ENCODE measurements around the gene MEG3. TPM values are rescaled to one million over a fixed set of nuclear protein-coding genes. Genes with fewer than 3 reads are reported as not detected.
"Not testable (repeated sequence)": the region's sequence is repeated elsewhere in the genome, so short reads cannot be mapped to it uniquely, and the experiment has no call there.

Gene MEG3
- polyA plus RNA-seq, 1 donor, result 218 TPM

DNA sequence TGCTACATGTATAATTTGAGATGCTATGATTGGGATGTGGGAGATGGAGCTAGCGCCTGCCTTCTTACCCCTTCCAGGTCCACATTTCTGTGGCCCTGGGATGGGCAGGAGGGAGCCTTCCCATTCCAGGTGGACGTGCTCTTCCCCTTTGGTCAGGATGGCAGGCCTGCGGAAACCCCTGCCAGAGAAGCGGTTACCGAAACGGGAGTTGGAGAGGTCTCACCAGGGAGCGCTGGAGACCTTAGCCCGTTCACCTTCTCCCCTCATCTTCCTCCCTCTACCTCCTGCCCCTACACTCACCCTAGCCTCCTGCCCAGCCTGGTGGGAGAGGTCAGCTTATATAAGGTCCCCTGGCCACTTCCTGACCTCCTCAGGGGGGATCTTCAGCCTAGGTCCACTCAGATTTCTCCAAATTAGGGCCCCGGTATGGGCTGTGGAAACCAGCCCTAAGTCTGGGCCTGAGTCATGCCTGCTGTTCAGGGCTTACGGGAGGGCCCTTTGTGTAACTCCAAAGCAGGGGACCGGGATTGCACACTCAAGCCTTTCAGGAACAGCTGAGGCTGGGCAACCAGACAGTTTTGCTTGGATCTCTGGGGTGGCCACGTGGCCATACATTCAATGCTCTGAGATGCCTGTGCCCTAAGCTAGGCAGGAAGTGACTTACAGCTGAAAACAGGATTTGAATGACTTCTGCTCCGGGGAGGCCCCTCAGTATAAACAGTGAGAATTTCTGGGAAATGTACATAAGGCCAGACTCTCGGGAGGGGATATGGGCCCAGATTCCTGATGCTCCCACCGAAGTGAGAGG is 10.2 kb upstream of the MEG3 start:
- no peak for DNase-seq

DNA sequence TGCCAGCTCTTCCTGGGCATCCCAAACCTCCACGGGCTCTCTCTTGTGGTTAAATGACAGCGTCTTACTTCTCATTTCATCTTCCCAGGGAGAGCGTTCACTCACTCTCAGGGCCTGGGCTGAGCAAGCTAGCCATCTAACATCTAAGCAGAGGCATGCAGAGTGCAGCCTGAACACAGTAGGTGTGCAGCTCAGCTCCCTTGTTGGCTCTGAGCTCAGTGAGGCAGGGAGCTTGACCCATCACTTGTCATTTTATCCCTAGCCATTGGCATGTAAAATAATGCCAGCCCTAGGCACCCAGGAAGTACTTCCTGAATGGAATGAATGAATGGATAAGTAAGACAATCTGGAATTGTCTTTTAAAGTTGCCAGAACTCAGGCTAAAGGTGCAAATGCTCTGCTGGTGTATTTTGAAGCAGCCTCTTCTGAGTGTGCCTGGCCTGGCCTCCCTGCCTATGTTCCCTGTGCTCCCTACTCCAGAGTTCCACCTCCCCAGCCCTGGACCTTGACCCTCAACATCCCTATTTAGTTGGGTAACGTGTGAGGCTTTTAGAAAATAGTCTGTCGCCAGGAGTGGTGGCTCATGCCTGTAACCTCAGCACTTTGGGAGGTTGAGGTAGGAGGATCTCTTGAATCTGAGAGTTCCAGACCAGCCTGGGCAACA is 9.5 kb upstream of the MEG3 start:
- no peak for DNase-seq

DNA sequence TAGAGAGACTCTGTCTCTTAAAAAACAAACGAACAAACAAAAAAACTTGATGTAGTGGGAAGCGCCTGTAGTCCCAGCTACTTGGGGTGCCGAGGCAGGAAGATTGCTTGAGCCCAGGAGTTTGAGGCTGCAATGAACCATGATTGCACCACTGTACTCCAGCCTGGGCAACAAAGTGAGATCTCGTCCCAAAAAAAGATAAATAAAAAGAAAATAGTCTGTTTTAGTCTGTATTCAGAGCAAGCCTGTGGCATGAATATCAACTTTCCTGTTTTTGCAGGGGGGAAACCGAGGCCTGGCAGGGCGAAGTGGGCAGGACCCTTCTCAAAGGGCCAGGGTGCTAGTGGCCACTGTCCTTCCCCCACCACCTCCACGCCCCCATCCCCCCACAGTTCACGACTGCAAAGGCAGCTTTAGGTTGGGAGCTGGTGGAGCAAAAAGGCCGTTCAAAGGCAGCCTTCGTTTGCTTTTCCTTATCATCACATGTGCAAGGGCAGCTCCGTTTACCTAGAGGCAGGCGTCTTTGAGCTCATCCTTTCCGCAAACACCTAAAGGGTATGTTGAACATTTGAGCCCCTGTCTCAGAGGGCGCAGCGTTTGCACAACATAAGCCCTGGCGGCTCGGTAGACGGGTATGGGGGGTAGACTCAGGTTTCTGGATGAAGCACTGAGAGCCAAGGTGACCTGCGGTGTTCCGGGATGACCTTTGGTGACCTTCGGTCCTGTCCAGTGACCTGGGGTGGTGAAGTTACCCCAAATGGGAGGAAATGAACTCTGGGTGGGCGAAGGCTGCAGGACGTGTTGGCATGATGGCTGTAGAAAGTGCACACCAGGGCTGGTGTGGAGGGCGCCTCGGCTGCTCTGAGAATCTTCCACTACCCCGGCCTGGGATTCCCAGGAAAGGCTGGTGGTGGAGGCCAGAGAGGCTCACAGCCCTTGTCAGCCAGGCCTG is 8.7 kb upstream of the MEG3 start:
- no peak for DNase-seq

DNA sequence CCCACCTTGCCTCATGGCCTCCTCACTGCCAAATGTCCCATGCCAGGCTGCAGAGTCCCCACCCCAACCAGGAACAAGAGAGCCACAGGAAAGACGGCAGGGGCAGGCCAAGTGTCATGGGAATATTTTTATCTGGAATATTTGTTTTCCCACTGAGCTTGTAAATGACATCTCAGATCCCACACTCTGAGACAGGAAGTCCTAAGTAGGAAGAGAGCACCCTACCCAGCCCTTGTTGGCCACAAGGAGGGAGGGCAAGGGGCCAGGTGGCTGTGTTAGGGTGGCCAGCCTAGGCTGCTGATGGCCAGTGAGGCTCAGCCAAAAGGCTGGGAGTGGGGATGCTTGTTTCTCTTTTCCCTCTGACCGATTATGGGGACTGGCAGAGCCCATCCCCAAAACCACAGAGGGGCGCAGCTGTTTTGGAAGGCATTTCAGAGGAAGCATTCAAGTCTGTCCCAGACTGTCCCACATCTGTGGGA is 7.7 kb upstream of the MEG3 start:
- no peak for DNase-seq

DNA sequence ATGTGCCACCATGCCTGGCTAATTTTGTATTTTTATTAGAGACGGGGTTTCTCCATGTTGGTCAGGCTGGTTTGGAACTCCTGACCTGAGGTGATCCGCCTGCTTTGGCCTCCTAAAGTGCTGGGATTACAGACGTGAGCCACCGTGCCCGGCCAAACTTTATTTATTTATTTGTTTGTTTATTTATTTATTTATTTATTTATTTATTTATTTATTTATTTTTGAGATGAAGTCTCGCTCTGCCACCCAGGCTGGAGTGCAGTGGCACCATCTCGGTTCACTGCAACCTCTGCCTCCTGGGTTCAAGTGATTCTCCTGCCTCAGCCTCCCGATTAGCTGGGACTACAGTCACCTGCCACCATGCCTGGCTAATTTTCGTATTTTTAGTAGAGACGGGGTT is 7.0 kb upstream of the MEG3 start:
- not testable (repeated sequence) for DNase-seq

DNA sequence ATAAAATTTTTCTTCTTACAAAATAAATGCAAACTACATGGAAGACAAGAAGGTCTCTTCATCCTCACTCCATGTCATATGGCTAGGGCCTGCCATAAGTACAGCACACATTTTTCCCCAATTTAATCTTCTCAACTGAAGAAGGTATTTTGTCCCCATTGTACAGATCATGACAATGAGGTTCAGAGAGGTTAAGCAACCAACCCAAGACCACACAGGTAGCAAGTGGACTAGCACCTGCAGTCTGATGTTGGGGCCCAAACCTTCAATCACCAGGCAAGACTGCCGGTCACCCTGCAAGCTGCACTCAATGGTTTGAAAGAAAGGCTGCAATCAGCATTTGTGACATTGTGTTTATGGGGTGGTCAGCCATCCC is 6.5 kb upstream of the MEG3 start:
- DNase-seq, result no peak

DNA sequence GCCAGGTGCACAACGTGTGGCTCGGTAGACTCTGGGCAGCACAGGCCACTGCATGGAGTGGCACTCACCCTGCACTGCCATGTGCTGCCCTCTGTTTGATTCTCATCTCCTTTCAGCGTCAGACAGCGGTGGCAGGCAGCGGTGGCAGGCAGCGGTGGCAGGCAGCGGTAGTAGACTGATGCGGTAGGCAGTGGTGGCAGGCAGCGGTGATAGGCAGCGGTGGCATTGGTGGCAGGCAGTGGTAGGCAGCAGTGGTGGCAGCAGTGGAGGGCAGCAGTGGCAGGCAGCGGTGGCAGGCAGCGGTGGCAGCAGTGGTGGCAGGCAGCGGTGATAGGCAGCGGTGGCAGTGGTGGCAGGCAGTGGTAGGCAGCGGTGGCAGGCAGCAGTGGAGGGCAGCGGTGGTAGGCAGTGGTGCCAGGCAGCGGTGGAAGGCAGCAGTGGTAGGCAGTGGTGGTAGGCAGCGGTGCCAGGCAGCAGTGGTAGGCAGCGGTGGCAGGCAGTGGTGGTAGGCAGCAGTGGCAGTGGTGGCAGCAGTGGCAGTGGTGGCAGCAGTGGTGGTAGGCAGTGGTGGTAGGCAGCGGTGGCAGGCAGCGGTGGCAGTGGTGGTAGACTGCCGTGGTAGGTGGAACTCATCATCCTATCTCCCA is 6.0 kb upstream of the MEG3 start:
- DNase-seq, result no peak

DNA sequence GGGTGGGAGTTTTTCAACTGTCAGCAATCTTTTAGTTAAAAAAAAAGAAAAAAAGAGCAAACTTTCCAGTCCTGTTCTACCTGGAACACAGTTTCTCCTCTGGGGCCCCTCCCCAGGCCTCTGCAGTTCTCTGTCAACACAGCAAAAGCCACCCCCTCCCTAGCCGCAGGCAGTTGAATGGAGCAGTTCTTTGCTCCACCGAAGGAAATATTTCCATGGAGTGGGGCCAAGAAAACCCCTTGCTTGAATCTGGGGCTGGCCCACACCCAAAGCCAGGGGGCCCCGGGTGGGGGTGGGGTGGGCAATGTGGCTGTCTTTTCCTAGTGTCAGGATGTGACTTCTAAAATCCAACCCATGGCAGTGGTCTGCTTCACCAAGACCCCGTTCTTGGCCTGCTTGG is 5.0 kb upstream of the MEG3 start:
- no peak for DNase-seq

DNA sequence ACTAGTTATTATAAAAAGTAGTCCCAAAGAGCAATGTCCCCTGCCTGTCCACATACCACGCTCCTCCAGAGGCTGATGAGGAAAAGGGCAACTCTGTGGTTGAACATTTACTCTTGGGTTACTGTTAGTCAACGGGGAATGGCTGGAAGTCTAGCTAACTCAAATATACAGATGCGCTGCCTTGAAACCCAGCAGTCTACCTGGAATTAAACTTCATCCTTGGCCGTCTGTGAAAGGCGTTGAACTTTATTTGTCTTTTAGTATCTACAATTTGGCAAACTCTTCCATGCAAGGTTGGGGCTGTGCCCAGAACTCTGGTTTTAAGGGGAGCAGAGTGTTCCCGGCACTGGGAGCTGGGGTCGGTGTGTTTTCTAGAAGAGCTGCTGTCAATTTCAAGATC is 3.9 kb upstream of the MEG3 start:
- DNase-seq, result no peak

DNA sequence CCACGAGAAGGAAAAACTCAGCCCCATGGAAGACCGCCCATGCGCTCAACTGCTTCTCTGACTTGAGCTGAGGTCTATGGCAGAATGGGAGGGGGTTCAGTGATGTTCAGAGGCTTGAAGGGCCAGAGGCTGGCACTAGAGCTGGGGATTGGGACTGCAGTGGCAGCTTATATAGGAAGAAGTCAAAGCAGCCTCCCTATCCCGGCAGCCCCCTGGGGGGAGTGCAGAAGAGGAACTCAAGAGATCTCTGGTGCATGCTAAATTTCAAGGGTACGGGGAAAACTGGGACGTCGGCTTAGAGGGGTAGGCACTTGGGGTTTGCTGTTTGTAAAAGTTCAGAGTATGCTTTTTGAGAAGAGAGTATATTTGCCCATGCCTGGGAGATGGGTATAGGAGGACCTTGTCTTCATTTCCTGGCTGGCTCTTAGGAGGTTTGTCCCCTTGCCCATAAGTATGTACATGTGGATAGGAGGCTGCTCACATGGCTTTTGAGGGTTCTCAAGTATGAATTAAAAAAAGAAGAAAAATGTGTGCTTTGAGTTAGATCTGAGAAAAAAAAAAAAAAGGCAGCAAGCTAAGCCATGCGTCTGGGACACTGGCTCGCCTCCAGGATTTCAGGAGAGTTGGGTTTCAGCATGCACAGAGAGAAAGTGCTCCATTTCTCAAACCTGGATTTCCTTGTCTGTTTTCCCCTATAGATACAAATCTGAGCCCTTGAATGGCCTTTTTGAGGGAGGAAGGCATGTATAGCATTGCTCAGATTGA is 3.2 kb upstream of the MEG3 start:
- DNase-seq, result peak; percentile 59

DNA sequence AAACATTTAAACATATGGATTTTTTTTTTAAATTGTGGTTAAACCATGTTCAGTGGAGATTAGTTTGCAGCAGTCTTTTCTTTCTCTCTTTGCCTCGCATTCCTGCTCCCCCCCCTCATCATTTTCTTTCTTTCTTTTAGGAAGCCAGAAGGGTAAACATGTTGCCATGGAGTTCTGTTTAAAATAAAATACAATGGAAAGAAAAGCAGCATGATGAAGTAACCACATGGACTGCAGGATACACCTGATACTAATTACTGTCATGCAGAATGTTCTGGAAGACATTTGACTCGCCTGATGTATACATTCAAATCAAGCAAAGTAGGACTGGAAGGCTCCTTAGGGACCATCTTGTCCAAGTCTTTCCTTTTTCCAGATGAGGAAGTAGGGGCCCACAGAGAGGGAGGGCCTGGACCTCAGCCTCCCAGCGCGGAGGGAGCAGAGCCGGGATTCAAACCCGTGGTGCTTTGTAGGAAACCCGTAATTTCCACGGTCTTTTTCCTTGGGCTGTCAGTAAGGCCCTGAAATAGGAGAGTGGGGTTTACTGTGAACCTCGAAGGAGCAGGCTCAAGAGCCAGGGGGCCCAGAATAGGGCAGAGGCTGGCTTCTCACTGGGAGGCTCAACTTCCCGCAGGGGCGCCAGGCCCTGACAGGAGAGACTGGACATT is 2.4 kb upstream of the MEG3 start:
- no peak for DNase-seq

DNA sequence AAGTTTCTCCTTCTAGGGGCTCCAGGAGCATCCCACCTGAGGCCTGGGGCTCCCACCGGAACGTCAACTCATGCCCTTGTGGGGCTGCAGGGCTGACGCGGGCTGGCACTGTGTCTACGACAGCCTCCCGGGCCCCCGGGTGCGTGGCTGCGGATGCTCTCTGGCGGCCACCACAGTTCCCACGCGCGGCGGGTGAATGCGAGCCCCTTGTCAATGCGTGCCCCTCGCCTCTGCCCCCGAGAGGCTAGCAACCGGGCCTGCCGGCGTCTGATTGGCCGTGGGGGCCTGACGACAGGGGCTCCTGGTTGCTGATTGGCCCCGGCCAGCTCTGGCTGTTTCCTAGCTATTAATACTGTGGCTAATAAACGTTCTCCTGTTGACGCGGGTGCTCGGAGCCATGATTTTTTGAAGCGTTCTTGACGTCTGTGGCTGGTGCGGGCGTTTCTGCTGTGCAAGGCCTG is 1.8 kb upstream of the MEG3 start:
- DNase-seq, result no peak

DNA sequence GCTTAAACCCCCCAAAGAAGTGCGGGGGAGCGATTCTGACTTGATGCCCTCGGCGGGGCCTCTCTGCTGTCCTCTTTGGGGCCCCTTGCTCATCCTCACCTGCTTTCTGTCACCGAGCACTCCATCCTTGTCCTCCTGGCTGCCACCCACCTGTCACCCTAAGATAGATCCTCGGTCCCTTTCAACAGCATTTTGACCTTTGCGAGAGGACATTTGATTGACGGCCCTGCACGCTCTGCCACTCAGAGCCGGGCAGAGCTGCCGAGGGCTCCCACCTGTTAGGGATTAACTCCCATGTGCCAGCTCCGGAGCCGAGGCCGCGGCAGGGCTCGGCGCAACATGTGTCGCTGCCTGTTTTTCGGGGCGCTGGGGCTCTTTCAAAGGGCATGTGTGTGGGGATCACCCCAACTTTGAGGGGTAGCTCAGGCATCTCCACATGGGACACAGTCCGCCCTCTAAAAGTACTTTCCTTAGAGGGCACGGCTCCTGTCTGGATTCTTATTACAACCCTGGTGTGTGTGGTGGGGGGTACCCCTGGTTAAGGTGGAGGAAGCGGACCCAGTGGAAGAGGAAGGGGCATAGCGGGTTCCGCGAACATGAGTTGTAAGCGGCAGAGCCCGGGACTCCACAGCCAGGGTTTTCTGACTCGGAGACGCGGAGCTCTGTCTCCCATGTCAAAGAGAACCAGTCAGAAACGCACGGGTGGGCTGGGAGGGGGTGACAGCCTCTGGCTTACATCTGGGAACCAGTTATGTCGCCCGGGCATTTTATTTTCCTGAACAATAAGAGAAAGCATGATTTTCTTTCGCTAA is 811 bp upstream of the MEG3 start:
- no peak for DNase-seq

DNA sequence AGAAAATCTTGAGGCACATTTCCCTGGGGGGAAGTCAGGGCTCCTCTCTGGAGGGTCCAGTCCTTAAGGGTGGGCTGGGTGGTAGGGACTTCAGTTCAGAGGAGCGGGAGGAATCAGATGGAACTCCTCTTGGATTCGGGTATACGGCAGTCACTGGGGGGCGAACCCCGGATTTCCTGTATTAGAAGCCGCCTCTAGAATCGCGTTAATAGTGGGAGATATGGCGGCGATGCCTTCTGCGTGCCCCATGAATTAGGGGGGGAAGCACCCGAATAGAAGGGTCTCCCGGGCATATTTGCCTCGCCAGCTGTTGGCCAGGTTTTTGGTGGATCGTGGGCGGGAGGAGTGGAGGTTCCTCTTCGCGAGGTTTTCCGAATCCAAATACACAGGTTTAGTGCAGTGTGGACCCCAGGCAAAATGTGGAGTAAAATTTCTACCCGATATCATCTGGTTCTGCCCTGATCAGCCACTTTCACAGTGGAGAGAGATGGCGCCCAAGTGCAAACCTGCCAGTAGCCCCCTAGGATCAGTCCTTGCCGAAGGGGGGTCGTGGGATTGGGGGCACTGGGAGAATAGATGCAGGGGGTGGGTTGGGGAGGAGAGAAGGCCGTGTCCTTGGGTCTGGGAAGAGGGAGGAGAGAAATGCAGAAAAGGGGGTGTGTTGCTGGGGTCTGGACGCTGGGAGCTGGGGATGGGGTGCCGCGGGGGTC is 628 bp downstream of the MEG3 start:
- no peak for DNase-seq

DNA sequence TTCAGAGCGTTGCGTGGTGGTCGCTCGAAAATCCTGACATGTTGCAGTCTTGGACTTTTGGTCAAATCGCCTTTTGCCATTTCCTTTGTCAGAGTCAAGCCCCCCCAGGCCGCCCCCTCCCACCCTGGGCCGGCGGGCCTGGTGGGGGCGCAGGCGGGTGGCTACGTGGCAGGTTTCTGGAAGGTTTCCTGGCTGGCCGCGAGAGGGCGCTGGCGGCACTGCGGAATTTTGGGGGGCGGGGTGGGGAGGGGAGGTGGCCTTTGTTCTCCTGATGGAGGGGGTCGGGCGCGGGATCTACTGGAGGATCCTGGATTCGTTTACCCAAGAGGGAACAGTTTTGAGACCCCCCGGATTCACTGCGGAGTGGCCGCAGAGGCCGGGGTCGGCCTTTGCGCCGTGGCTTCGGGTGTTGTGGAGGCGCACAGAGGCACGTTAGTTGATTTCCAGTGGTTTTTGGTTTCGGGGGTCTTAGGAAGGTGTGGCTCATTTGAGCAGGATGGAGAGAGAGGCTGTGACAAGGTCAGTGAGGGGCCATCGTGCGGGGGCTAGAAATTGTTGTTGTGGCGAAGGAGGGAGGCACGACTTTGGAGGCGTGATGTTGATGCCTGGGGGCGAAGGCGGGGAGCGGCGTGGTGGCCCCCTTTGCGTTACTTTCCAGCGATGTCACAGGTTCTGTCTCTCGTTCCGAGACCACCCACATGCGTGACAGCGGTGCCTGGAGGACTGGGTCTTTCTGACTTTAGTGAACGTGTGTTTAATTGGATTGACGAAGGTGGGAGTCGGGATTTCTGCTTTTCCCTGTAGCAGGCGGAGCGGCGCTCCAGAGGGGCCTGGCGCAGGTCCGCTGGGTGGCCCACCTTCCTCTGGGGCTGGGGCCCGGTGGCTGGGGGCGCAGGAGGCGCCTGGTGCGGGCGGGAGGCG is 1.4 kb downstream of the MEG3 start:
- no peak for DNase-seq

DNA sequence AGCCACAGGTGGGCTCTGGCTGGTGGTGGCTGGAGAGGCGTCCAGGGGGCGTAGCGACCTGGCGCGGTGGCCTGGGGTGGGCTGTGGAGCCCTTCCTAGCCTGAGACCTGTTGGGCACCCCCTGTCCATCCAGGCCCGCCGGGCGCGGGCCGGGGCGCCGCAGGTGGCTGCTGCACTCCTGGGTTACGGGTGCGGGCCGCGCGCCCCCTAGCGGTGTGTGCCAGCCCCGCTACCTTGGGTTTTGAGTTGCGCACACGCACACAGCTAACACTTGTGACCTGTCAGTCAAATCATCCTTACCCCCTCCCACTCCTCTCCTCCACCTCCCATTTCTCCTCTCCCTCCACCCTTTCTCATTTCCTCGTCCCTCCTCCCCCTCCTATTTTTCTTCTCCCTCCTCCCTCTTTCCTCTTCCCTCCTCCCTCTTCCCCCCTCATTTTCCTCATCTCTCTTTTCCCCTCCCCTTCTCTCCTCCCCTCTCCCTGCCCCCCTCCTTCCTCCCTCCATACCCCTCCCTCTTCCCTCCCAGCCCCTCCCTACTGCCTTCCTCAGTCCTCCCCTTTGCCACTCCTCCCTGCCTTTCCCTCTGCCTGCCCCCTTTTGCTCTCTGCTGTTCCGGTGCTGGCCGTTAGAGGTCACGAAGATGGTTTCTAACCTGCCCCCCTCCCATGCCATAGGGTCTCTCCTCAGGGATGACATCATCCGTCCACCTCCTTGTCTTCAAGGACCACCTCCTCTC is 2.3 kb downstream of the MEG3 start:
- DNase-seq, result no peak

DNA sequence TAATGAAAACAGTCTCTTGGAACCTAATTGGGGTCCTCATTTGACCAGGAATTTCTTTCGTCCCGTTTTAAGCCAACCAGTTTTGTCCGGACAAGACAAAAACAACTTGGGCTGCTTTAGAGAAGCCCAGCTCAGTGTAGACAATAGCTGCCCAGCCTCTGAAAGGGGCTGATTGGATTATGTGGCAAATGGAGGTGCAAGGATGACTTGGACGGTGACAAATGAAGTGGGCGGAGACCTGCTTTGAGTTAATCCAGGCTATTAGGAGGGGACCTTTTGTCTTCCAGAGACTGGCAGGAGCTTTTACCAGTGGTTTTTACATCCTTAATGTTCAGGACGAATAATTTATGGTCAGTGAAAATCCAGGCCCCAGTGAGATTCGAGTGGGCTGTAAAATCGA is 4.8 kb downstream of the MEG3 start:
- DNase-seq, result no peak

All from left kidney (tissue), 2 donors.